Measurements from ENCODE around the gene GABRB1.

- TF ChIP-seq, protein P1, sequence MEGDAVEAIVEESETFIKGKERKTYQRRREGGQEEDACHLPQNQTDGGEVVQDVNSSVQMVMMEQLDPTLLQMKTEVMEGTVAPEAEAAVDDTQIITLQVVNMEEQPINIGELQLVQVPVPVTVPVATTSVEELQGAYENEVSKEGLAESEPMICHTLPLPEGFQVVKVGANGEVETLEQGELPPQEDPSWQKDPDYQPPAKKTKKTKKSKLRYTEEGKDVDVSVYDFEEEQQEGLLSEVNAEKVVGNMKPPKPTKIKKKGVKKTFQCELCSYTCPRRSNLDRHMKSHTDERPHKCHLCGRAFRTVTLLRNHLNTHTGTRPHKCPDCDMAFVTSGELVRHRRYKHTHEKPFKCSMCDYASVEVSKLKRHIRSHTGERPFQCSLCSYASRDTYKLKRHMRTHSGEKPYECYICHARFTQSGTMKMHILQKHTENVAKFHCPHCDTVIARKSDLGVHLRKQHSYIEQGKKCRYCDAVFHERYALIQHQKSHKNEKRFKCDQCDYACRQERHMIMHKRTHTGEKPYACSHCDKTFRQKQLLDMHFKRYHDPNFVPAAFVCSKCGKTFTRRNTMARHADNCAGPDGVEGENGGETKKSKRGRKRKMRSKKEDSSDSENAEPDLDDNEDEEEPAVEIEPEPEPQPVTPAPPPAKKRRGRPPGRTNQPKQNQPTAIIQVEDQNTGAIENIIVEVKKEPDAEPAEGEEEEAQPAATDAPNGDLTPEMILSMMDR (conservative IDR thresholded peaks at IDR 0.05; ENCODE audit: low read depth in 2 of 2), result no peak
- TF ChIP-seq, protein P2, sequence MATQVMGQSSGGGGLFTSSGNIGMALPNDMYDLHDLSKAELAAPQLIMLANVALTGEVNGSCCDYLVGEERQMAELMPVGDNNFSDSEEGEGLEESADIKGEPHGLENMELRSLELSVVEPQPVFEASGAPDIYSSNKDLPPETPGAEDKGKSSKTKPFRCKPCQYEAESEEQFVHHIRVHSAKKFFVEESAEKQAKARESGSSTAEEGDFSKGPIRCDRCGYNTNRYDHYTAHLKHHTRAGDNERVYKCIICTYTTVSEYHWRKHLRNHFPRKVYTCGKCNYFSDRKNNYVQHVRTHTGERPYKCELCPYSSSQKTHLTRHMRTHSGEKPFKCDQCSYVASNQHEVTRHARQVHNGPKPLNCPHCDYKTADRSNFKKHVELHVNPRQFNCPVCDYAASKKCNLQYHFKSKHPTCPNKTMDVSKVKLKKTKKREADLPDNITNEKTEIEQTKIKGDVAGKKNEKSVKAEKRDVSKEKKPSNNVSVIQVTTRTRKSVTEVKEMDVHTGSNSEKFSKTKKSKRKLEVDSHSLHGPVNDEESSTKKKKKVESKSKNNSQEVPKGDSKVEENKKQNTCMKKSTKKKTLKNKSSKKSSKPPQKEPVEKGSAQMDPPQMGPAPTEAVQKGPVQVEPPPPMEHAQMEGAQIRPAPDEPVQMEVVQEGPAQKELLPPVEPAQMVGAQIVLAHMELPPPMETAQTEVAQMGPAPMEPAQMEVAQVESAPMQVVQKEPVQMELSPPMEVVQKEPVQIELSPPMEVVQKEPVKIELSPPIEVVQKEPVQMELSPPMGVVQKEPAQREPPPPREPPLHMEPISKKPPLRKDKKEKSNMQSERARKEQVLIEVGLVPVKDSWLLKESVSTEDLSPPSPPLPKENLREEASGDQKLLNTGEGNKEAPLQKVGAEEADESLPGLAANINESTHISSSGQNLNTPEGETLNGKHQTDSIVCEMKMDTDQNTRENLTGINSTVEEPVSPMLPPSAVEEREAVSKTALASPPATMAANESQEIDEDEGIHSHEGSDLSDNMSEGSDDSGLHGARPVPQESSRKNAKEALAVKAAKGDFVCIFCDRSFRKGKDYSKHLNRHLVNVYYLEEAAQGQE (IDR thresholded peaks at IDR 0.05; ENCODE audit: unreplicated experiment), result no peak
- TF ChIP-seq EZH2 (IDR thresholded peaks at IDR 0.05; ENCODE audit: low read depth, unreplicated experiment) (no peak), ETS1 (IDR thresholded peaks at IDR 0.05) (no peak), POLR2AphosphoS5 (IDR thresholded peaks at IDR 0.05; ENCODE audit: low read depth) (no peak), CREB1 (CRISPR knock-in tag; IDR thresholded peaks at IDR 0.05; ENCODE audit: low read depth) (no peak), EZH2phosphoT487 (IDR thresholded peaks at IDR 0.05; ENCODE audit: unreplicated experiment) (no peak), JUNB (IDR thresholded peaks at IDR 0.05; ENCODE audit: unreplicated experiment) (no peak), STAT1 (IDR thresholded peaks at IDR 0.05; ENCODE audit: unreplicated experiment) (no peak), ZNF331 (CRISPR knock-in tag; IDR thresholded peaks at IDR 0.05; ENCODE audit: low read depth) (no peak), ZNF462 (CRISPR knock-in tag; IDR thresholded peaks at IDR 0.05) (no peak), ZNF114 (CRISPR knock-in tag; IDR thresholded peaks at IDR 0.05) (no peak), NANOG (IDR thresholded peaks at IDR 0.05; ENCODE audit: borderline replicate concordance) (no peak)
These were observed 70.1 kb downstream of the GABRB1 start for GRCh38 chr4:47101453-47101852.

Measured in GM23338 (cell line).